Activated naive CD8-positive, alpha-beta T cell treated with anti-CD3 and anti-CD28 coated beads, Interleukin-2, amount 50 U/mL, for 16 hours (primary cell): ENCODE results near the gene DOCK2.
"Not testable (repeated sequence)": the region's sequence is repeated elsewhere in the genome, so short reads cannot be mapped to it uniquely, and the experiment has no call there.

Experiments
- DNase-seq: peaks from one replicate; pipeline ENCODE4 v3.0.0-alpha.2; 2020; ENCODE audit warnings: low read depth, low spot score

The DOCK2 gene

DNA sequence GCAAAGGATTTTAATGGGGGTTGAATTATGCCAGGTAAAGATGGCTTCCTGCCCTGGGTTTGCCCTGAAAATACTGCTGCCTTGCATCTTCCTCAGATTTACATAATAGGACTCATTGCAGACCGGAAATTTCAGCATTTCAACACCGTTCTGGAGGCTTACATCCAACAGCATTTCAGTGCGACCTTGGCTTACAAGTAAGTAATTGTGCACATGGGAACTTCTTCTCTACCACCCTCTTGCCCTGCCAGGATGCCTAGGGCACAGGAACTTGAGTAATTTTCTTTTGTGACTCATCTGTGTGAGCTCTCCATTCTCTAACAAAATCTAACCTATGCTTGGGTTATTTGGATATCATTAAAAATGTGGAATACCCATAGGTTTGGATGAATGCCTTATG is 80.2 kb downstream of the DOCK2 start:
- DNase-seq = no peak

DNA sequence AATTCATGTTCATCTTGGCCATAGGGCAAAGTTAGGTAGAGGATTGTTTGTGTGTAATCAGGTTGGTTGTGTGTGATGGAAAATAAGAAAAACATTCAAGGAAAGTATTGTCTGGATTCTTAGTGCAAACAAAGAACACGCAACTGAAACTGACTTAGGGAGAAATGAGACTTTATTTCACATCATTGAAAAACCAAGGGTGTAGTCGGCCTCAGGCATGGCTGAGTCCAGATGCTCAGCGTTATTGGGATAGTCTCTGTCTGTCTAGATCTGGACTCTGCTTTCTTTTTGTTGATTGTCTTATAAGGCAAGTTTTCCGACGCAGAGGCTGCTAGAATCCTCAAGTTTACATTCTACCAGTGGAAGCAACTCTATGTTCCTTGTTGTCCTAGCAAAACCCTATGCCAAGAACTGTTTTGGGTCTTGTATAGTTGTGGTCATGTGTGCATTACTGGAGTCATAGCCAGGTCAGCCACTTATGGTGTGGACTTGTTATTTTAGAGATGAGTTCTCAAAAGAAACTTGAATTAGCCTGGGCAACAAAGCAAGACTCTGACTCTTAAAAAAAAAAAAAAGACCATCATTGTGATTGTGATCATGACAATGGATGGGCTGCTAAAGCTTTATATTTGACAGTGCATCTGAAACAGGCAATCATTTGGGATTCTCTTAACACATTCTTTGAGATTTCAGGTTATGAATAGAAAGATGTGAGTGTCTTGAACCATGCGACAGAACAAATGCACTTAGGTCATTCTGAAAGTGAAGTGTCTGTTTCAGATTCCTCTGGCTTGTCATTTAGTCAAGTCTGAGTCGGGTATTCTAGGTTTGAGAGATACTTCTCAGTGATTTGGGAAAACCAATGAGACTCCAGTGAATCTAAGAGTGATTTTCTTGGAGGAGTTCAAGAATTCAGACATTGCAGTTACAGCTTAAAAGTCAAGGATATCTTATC is 82.6 kb downstream of the DOCK2 start:
- DNase-seq = no peak

DNA sequence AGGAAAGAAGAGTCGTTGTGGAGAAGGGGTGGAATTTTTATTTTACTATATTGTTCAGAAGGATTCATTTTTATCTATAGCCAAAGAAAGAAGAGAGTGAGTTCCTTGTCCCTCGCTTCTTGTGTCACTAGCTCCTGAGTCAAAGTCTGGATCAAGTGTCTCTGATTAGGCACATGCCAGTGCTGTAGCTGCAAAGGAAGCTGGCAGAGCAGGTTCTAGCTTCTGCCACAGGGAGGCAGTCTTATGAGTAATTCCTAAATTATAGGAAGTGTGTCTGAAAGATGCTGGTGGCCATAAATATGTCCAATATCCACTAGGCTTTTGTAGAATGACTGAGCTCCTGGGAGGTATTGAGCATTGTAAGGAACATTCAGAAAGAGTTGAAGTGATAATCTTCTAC is 84.7 kb downstream of the DOCK2 start:
- no peak for DNase-seq

DNA sequence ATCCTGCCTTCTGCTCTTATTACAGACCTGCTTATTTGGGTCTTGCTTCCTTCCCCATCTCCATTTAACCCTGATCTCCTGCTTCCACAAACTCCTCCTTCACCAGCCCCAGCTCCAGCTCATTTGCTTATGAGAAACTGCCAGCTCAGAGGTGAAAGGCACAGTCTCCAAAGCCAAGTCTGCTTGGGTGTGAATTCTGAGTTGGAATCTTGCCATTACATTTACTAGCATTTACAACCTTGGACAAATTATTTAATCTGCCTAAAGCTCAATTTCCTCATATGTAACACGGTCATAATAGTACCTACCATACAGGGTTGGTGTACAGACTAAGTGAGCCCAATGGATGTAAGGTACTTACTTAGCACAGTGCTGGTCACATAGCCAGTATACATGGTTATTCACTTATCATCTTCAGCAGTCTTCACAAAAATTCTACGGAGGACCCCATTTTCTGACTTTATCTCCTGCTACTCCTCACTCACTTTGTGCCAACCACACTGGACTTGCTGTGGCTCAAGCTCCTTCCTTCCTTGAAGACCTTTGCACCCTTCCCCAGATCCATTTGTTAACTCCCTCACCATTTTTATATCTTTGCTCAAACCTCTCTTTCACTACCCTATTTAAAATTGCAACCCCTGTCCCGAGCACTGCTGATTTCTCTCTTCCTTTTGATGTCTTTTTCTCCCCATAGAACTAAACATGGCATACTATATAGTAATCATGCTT is 86.2 kb downstream of the DOCK2 start:
- DNase-seq = no peak

DNA sequence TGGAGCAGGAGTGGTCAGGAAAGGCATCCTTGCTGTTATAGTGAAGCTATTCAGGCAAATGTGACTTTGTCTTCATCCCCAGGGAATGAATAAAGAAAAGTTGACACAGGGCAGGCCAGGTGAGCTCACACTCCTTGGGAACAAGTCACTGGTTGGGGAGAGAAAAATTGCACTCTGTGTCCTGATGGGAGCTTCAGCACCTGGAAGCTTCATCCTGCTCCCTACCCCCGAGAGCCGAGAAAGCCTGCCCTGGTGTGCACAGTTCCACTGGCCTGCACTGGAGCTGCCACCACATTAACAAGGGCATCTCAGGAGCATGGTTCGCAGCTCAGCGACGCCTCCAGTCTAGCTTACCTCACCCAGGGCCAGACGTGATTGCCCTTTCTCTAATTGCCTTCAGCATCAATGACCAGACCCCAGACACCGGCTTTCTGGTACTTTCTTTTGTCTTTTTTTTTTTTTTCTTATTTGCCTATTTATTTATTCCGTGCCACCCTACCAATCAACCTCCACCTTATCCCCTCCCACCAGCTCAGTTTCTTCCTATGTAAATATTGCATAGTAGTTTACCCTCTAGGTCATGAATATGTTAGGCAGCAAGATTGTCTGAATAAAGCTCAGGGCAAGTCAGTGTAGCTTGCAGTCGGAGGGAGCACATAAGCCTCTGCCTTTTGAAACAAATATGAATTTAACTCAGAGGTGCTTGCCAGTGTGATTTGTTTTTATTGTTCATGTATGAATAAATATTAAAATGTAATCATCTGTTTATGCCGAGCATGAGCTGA is 87.4 kb downstream of the DOCK2 start:
- no peak for DNase-seq

DNA sequence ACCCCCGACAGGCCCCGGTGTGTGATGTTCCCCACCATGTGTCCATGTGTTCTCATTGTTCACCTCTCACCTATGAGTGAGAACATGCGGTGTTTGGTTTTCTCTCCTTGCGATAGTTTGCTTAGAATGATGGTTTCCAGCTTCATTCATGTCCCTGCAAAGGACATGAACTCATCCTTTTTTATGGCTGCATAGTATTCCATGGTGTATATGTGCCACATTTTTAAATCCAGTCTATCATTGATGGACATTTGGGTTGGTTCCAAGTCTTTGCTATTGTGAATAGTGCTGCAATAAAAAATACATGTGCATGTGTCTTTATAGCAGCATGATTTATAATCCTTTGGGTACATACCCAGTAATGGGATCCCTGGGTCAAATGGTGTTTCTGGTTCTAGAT is 88.6 kb downstream of the DOCK2 start:
- DNase-seq = not testable (repeated sequence)

DNA sequence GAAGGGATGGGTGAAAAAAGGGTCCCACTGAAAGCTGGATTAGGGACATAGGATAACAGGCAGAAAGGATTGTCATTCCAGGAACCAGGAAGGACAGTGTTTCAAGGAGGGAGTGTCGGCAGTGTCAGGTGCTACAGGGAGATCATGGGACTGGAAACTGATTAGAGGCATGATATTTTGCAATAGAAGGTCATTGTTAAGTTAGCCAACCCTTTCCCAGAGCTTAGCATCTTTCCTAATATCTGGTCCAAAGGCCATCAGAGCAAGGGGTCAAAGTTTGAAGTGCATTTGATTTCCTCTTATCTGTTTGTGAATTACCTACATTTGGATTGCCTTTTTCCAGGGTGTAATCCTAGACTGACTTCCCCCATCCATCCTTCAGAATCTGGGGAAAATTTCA is 91.3 kb downstream of the DOCK2 start:
- no peak for DNase-seq

DNA sequence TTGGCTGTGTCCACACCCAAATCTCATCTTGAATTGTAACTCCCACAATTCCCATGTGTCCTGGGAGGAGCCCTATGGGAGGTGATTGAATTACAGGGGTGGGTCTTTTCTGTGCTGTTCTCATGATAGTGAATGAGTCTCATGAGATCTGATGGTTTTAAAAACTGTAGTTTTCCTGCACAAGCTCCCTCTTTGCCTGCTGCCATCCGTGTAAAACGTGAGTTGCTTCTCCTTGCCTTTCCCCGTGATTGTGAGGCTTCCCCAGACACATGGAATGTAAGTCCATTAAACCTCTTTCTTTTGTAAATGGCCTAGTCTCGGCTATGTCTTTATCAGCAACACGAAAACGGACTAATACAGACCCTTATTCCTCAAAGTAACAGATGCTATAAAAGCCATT is 94.1 kb downstream of the DOCK2 start:
- no peak for DNase-seq

DNA sequence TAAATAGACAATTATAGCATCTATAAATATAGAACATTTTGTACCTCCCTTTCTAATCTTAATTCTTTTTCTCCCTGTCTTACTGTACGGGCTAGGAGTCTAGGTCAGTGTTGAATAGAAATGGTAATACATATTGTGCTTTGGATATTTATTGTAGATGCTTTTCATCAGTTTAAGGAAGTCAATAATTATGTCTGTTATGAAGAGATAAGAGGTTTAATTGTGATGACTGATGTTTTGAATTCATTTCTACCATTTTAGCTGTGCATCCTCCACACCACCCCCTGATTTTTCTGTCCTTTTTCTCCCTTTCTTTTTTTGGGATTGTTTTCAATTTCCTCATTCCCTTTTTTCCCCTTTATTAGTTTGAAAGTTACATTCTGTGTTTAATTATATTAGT is 95.8 kb downstream of the DOCK2 start:
- DNase-seq = no peak

DNA sequence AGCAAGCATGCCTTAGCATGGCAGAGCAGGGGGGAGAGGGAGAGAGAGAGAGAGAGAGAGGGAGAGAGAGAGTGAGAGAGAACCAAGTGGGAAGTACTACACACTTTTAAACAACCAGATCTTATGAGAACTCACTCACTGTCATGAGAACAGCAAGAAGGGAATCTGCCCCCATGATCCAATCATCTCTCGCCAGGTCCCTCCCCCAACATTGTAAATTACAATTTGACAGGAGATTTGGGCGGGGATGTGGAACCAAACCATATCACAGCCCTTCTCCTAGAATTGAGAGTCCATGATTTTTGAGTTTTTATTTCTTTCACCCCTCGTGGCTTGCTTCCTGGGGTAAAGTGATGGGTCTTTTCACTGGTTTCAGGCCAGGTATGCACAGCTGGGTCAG is 98.8 kb downstream of the DOCK2 start:
- DNase-seq = no peak

DNA sequence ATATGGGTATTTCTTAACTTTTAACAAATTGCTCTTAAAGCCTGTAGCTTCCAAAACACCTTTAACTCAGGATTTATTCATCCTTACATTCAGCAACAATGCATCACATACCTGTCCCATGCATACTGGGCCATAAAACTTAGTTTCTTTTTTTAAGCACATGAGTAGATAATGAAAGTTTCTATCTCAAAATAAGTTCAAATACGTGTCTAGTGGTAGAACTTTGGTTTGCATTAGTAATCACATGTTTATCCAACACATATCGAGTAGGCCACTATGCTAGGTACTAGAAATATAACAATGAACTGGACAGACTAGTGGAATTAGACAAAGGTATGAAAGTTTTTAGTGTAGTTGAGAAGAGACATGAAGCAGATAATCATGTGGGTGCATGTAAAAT is 99.6 kb downstream of the DOCK2 start:
- DNase-seq = no peak

DNA sequence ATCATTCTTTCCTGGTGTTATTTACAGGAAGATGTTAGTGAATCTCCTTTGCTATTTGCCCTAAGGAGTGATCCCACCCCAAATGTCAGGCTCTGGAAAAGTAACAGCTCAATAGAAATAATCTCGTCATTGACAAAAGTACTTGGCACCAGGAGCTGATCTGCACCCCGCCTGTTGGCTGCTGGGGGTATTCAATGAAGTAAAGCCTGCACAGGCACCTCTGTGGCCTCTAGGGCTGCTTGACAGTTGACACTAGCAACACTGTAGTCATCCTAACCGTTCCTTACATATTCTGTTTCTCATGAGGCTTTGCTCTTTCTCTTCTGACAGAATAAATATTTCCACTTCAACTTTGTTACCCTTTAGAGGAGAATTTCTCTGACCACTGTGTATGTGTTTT is 103.4 kb downstream of the DOCK2 start:
- no peak for DNase-seq

DNA sequence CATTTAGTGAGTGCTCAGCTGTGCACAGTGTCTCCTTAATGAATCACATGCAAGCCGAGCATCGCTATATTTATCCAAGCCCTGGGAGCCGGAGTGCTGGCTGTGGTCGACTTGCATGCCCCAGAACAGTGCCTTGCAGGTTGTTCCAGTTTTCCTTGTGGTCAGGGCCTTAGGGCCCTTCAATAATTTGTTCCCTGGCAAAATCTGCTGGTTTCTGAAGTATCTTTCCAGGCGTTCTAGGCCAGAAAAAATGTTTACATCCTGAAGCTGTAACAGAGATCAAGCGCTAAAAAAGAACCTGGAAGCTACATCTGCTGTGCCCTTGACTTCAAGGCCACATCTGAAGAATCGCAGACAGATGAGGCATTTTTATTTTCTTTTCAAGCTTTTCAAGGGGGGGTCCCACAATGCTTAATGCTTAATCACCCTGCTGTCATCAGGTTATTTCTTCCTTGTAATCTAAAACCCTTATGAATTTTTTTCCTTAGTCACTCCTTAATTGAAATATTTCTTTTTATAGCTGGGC is 105.8 kb downstream of the DOCK2 start:
- DNase-seq = no peak

DNA sequence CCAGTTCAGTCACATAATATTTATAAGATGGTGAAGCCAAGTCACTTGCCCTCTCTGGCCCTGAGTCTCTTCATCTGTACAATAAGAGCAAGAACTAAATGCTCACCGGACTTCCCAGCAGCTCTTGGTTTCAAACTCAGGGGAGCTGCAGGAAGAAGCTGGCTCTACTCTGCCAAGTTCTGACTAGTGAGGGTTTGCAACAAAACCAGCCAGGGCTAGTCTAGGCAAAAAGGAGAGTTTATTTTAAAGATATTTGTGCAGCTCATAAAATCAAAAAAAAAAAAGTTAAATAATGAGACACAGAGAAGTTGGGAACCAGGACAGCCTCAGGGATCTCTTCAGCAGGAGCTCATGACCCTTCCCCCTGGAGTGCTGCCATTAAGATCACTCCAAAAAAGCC is 107.3 kb downstream of the DOCK2 start:
- no peak for DNase-seq

DNA sequence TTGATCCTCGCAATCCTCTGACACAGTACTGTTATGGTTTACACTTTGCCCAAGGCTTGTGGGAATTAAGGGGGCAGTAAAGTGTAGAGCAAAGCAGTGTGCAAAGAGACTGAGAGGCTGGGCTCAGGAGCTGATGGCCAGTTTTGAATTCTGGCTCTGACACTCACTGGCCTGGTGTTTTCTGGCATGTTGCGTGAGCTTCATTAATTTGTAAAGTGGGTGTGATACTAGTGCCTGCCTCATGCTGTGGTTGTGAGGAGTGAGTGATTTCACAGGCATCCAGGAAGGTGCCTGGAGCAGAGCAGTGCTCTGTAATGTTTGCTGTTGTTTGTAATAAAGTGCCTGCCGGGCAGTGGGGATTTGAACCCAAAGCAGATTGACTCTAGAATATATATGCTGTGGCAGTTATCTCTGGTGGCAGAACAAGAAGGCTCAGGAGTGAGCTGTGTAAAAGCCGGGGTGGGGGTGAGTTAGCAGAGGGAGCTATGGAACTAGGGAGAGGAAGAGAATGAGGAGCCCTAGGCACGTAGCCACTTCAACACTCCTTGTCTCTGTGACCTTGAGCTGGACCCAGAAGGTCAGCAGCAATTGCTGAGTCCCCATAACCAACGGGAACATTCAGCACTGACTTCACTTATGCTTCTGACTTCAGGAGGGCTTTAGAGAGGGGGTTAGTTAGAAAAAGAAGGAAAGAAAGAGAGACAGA is 108.5 kb downstream of the DOCK2 start:
- DNase-seq = no peak

DNA sequence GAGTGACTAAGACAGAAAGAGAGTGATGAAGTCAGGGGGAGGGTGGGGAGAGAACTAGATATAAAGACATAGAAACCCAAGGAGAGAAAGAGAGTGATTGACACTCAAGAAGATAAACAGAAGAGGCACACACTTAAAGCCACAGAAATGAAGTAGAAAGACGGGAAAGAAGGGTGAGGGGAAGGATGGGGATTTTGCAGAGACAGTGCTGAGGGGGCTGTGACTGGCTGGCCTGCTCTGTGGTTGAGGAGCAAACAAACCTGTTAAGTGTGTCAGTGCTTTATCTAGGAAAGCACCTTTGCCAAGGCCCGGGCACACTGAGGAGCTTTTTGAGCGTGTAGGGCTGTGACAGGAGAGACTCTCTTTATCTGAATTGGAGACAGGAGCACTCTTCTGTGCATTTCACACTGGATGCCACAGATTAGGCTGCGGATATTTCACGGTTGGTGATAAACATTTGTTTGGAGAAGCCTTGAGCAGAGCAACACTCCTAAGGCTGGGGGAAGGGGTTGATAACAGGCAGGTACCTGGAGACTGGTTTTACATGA is 109.1 kb downstream of the DOCK2 start:
- no peak for DNase-seq

DNA sequence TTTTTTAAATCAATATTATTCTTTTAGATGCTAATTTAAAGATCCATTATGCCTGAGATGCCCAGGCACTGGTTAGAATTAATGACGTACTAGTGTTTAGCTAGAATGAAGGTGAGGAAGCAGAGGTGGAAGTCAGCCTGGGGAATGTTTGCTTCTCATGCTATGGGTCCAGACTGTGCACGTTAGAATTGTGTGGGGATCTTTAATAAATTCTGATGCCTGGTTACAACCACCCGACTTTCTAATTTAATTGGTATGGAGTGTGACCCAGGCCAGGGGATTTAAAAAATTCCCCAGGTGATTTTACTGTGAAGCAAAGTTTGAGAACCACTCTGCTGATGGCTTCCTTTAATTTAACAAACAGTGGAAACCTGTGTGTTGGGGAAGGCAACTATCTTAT is 111.1 kb downstream of the DOCK2 start:
- DNase-seq = no peak

DNA sequence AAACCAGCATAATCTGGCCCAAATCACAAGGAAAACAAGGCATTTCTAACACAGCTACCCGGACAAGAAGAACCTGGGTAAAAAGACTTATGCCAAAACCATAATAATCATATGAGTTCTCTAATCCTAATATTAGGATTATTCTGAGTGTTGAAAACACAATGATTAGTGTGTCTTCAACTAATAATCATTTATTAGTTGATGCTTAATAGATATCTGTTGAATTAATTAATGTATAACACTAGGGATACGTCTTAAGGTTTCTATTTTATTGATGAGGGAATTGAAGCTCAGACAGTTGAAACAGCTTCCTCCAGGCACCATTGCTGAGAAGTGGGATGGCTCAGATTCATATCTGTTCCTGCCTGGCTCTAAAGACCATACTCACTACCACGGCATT is 112.2 kb downstream of the DOCK2 start:
- DNase-seq = no peak

DNA sequence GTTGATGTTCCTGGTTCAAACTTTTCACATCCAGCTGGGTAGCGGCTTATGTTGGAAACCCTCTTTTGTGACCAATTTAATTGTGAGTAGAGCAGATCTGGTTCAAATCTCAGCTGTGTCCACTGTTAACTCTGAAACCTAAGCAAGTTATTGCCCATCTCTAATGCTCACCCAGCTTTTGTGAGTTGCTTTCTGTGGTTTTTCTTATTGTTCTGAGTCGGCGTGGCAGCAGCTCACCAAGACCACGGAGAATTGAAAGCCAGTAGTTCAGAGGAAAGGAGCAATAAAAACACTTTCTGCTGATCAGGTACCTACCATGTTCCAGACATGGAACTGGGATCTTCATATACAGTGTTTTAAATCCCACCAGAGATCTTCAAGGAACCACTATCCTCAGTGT is 114.4 kb downstream of the DOCK2 start:
- no peak for DNase-seq

DNA sequence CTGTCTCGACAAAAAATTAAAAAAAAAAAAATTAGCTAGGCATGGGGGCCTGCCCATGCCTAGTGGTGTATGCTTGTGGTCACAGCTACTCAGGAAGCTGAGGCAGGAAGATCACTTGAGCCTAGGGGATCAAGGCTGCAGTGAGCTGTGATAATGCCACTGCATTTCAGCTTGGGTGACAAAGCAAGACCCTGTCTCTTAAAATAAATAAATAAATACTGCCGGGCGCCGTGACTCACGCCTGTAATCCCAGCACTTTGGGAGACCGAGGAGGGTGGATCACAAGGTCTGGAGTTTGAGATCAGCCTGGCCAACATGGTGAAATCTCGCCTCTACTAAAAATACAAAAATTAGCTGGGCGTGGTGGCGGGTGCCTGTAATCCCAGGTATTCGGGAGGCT is 115.5 kb downstream of the DOCK2 start:
- DNase-seq = not testable (repeated sequence)

DNA sequence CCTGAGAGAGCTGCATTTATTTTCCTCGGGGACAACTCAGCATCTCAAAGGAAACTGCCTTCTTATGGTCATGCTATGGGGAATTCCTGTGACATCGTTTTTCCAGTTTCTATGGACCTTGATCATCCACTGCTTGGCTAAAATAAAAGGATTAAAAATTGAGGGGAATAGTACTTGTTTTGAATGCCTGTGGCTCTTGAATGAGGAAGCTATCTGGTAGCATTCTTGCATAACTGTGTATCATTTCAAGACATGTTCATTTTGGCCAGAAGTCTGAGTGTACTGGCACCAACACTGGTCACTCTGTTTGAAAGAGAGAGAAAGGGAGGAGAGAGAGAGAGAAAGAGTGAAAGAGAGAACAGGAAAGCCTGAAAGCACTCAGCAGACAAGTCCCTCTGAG is 116.7 kb downstream of the DOCK2 start:
- DNase-seq = no peak
